Epithelial cell of esophagus (primary cell): ENCODE results near the gene STK11.
A peak's percentile ranks its signal among the peaks of the same experiment; 100 is the strongest.

ENCODE experiments used
- DNase-seq: peaks from one replicate; pipeline ENCODE4 v3.0.0; 2010; ENCODE audit warnings: low read depth
- H3K4me3 ChIP-seq: 2 replicates; pipeline ENCODE4 v1.5.1; 2011; ENCODE audit warnings: mild to moderate bottlenecking, low read length, control low read depth
- CTCF ChIP-seq: IDR thresholded peaks from 2 replicates; pipeline ENCODE4 v1.5.1; 2011; ENCODE audit warnings: low read depth, mild to moderate bottlenecking, low read length, control low read depth, inconsistent platforms; ENCODE audit not compliant: insufficient read depth; ENCODE audit errors: missing control alignments

STK11 gene

DNA sequence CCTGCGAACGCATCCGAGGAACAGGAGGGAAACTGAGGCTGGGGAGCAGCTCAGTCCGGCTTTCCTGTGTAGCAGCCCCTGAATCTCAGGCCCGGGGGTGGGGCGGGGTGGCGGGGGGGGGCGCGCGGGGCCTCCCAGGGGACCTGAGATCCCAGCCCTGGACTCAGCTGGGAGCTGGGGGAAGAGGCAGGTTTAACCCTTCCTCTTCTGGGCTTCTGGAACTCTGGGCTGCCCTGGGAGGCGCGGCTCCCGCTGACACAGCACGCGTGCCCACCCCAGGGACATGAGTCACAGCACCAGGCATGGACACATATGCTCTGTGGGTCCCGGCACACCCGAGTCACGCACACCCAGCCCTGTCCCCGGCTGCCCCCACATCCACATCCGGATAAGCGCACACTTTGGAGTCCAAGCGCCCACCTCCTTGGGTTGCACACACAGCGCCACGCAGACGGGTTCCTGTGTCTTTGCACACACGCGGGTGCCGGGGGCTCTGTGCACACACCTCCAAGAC lies 60.1 kb downstream of the STK11 start:
- TF ChIP-seq CTCF, result no peak
- peak overlapping the region; percentile 39 for H3K4me3 ChIP-seq
- peak; percentile 57 for DNase-seq

- TF ChIP-seq CTCF, result no peak
- DNase-seq, result peak; percentile 88
- peak overlapping the region; percentile 39 for H3K4me3 ChIP-seq
Observed at GRCh38 chr19:1266129-1266915, 60.7 kb downstream of the STK11 start.

- TF ChIP-seq CTCF, result peak; percentile 59
- peak overlapping the region; percentile 39 for H3K4me3 ChIP-seq
- peak; percentile 56 for DNase-seq
Observed at GRCh38 chr19:1266916-1267476, 61.4 kb downstream of the STK11 start.

DNA sequence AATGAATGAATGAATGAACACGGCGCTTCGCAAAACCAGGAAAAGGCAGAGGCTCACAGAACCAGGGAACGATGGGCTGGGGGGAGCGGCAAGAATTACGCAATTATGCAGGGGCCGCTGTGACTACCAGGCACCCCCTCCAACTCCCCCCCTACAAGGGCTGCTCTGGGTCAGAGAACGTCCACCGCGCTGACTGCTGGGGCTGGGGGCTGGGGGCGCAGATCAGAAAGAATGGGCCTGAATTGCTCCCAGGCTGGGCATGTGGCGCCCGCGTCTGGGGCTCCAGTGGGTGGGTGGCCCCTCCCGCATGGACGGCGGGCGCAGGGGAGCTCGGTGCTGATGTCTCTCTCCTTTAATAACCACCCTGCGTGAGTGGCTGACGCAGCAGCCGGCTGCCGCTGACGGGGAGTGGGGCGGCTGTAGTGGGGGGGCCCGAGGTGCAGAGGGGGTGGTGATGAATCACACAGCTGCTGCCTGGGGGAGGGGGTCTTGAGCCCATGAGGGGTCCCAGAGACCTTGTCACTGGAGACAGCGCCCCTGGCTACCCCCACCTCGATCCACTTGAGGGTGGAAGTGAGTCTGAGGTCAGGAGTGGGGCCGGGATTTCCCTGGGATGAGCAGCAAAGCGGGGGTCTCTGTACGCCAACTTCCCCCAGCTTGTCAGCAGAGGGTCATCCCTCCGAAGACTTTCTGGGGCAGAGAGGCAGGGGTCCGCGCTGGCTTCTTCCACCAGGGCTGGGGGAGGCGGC lies 62.1 kb downstream of the STK11 start:
- TF ChIP-seq CTCF, result no peak
- H3K4me3 ChIP-seq, result peak overlapping the region; percentile 39
- DNase-seq, result no peak

- TF ChIP-seq CTCF, result no peak
- peak overlapping the region; percentile 13 for H3K4me3 ChIP-seq
- DNase-seq, result no peak
Observed at GRCh38 chr19:1268226-1269064, 62.9 kb downstream of the STK11 start.

DNA sequence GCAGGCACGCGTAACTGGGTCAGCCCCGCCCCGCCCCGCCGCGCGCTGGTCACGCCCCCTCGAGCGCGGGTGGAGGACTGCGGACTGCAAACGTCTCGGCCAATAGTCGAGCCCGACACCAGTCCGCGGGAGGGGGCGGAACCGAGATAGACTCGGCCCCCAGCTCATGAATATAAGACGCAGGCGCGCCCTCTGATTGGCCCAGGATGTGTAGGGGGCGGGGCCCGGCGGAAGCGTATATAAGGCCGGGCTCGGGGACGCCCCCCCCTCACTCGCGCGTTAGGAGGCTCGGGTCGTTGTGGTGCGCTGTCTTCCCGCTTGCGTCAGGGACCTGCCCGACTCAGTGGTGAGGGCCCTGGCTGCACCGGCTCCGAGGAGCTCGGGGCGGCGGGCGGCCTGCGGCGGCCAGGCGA lies 63.5 kb downstream of the STK11 start, which contains the start of gene CIRBP:
CIRBP (plus strand) TSS at position 268 of the 413 bp plus-strand sequence. CDS start 1,602 bp downstream, outside the sequence.
- peak; percentile 99 for DNase-seq
- peak within 1 kb of the TSS; percentile 75 for H3K4me3 ChIP-seq
- no peak for TF ChIP-seq CTCF
